IPS-18a (cell line): Measurements from ENCODE around the gene GNAZ.

Source experiments
- H3K27ac ChIP-seq: one replicate; pipeline ENCODE4 v1.5.1; 2013; ENCODE audit warnings: low read length
- H3K27me3 ChIP-seq: one replicate; pipeline ENCODE4 v1.6.1; 2013; ENCODE audit warnings: mild to moderate bottlenecking, low read length; ENCODE audit not compliant: control insufficient read depth, insufficient read depth
- H3K36me3 ChIP-seq: one replicate; pipeline ENCODE4 v1.6.1; 2013; ENCODE audit warnings: low read depth, low read length; ENCODE audit not compliant: control insufficient read depth
- H3K4me1 ChIP-seq: one replicate; pipeline ENCODE4 v1.6.1; 2013; ENCODE audit warnings: low read depth, low read length; ENCODE audit not compliant: control insufficient read depth
- H3K4me3 ChIP-seq: one replicate; pipeline ENCODE4 v1.5.1; 2013; ENCODE audit warnings: low read length
- H3K9ac ChIP-seq: one replicate; pipeline ENCODE4 v1.6.1; 2013; ENCODE audit warnings: mild to moderate bottlenecking, low read length, moderate library complexity
- H3K9me3 ChIP-seq: one replicate; pipeline ENCODE4 v1.6.1; 2013; ENCODE audit warnings: low read depth, low read length; ENCODE audit not compliant: control insufficient read depth

The GNAZ gene

GRCh38 chr22:23117275-23117674, 47.0 kb downstream of the GNAZ start:
- Histone ChIP-seq H3K27ac (no peak overlapping the region), H3K4me3 (no peak overlapping the region), H3K9me3 (no peaks in the 10 kb centered on the region), H3K27me3 (no peaks in the 10 kb centered on the region), H3K36me3 (no peaks in the 10 kb centered on the region), H3K4me1 (peaks cover 10% of the 10 kb centered on the region), H3K9ac (no peak overlapping the region)

DNA sequence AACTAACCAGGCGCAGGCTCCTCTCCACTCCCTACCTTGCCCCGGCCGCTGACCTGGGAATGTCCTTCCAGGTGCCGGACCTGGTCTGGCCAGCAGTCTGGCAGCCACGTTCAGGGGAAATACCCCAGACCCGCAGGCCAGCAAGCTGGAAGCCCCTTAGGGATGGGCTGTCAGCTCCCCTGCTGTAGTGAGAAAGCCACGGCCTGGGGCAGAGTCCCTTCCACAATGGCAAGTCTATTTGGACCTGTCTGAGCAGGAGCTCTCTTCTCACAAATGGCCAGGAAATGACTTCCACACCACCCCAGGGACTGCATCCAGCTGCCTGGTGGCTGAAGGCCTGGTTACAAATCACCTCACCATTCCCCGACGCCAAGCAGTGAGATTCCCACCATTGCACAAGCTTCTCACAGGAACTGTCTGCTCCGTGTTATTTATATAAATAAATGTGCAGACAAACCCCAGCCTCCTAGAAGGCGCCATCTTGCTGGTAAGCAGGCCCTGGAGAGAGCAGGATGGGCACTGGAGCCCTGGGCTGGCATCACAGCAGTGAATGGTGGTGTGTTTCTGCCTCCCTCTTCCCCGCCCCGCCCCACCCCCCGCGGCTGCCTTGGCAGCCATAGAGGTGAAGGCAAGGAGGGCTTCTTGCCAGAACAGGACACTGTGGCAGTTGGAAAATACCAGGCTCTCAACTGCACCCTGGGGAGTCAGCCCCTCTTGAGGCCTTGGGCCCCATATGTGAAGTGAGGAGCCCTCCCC, 47.8 kb downstream of the GNAZ start:
- Histone ChIP-seq H3K9me3 (no peaks in the 10 kb centered on the region), H3K9ac (no peak overlapping the region), H3K27ac (no peak overlapping the region), H3K4me3 (no peak overlapping the region), H3K36me3 (no peaks in the 10 kb centered on the region), H3K4me1 (peaks cover 10% of the 10 kb centered on the region), H3K27me3 (no peaks in the 10 kb centered on the region)

GRCh38 chr22:23118647-23119493, 48.6 kb downstream of the GNAZ start:
- peaks cover 10% of the 10 kb centered on the region for H3K4me1 ChIP-seq

DNA sequence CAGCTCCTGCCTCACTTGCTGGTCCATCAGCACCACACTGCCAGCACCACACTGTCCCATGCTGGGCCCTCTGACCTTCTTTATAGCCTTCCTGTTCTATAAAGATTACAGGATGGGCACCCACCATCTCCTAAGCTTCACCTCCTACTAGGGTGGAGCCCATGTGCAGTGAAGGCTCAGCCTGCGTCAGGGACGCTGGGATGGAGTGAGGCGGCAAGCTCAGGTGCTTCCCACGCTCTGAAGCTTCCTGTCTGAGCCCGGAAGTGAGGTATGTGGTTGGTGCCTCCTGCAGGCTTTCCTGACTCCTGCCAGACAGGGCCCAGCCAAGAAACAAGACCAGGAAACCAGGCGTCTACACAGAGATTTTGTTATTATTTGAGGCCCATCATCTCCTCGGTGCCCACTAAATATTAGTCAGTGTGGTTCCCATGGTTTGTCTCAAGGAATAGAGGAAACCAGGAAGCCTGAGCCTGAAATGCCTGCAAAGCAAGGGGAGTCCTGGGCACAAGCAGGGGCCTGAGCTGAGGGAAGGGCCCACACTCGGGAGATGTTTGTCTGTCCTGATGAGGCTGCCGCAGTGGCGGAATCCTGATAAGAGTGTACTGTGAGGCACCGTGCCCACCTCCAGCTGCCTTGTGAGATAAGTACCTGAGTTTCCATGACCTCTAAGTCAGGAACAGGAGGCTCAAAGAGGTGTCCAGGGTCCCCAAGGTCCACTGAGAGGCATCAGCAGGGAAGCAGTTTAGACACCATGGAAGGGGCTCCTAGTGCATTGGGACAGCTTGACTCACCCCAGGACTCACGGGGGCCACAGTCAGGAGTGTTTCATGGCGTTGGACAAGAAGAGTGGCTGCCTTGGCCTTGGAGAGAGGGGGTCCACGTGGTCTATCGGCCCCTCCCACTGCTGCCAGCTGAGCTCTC, 49.4 kb downstream of the GNAZ start:
- peaks cover 10% of the 10 kb centered on the region for H3K4me1 ChIP-seq
- H3K9me3 ChIP-seq = no peaks in the 10 kb centered on the region
- no peak overlapping the region for H3K27ac ChIP-seq
- H3K36me3 ChIP-seq = no peaks in the 10 kb centered on the region
- no peak overlapping the region for H3K4me3 ChIP-seq
- no peaks in the 10 kb centered on the region for H3K27me3 ChIP-seq
- no peak overlapping the region for H3K9ac ChIP-seq

More at GRCh38 chr22:23118647-23119493, 48.6 kb downstream of the GNAZ start:
- H3K9me3 ChIP-seq = no peaks in the 10 kb centered on the region
- no peaks in the 10 kb centered on the region for H3K36me3 ChIP-seq
- no peak overlapping the region for H3K27ac ChIP-seq
- H3K9ac ChIP-seq = no peak overlapping the region
- H3K27me3 ChIP-seq = no peaks in the 10 kb centered on the region
- no peak overlapping the region for H3K4me3 ChIP-seq

DNA sequence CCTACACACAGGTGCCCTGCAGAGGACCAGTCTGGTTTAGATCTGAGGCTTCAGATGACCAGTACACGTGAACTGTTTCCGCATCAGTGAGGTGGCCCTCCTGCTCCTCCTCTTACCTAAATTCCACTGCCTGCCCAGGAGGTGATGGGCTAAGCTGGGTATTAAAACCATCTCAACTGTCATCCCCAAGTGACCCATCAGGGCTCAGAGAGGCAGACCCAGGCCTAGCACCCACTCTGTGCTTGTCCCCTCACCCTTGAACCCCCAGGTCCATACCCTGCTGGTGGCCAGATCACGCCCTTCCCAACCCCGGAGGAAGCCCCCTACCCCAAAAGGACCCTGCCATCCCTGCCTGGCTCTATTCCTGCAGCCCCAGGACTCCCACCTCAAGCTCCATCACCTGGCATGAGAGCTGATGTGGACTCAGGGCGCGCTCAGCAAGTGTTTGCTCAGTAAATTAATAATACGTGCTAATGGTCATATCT, 50.1 kb downstream of the GNAZ start:
- H3K9ac ChIP-seq = no peak overlapping the region
- H3K4me1 ChIP-seq = peaks cover 10% of the 10 kb centered on the region
- H3K9me3 ChIP-seq = no peaks in the 10 kb centered on the region
- no peaks in the 10 kb centered on the region for H3K27me3 ChIP-seq
- H3K4me3 ChIP-seq = no peak overlapping the region
- no peak overlapping the region for H3K27ac ChIP-seq
- H3K36me3 ChIP-seq = no peaks in the 10 kb centered on the region

DNA sequence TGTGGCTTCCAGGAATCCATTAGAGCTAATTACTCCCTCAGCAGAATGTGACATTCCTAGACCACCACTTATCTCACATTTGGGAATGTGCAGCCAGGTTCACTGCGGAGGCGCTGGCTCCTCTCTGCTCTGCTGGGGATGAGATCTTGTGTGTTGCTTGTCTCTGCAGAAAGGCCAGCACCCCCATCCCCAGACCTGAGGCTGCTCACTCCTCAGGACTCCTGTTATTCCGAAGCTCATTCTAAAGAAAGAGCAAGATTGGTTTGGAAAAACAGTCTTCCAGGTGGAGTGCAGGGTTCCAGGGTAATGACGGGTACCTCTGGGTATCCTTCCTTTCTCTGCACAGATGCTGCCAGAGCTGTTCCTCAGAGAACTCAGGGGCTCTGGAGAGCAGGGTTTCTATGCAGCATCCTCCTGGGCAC, 50.7 kb downstream of the GNAZ start:
- no peaks in the 10 kb centered on the region for H3K27me3 ChIP-seq
- H3K4me1 ChIP-seq = peaks cover 9% of the 10 kb centered on the region
- no peak overlapping the region for H3K9ac ChIP-seq

GRCh38 chr22:23121424-23121823, 51.1 kb downstream of the GNAZ start:
- Histone ChIP-seq H3K9ac (no peak overlapping the region), H3K4me3 (no peak overlapping the region)

More for the DNA sequence above, 50.7 kb downstream of the GNAZ start:
- H3K4me3 ChIP-seq = no peak overlapping the region
- no peaks in the 10 kb centered on the region for H3K9me3 ChIP-seq
- no peak overlapping the region for H3K27ac ChIP-seq
- no peaks in the 10 kb centered on the region for H3K36me3 ChIP-seq

DNA sequence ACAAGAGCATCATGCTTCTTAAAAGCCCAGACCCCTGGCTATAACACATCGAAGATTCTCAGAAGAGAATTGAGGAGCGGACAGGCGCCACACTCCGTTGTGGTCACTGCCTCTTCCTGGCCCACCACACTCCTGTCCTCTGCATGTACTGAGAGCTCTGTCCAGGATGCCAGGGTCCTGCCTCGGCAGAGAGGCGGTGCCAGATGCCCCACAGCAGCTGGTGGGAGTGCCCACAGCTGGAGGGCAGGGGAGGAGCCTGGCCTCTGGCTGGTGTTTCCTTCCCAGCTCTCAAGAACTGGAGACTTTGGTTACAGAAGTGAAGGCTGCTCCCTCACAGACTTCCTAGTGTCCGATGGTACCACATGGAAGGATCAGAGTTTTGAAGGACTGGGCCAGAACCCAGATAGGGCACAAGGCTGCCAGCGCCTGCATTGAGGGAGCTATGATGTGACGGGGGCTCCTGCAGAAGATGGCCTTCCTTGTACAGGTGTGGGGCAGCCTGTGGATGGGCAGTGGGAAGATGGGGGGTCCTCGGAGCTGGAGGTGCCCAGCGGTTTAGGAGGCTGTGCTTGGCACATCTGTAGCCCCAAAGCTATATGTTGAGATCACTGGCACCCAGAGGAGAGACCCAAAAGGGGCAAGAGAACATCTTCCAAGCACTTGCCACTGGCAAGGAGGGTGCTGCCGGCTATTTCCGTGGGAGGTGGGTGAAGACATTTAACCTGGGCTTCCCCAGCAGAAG, 52.1 kb downstream of the GNAZ start:
- H3K4me3 ChIP-seq = no peak overlapping the region
- H3K9ac ChIP-seq = no peak overlapping the region
- H3K4me1 ChIP-seq = no peaks in the 10 kb centered on the region
- H3K36me3 ChIP-seq = no peaks in the 10 kb centered on the region
- H3K27me3 ChIP-seq = no peaks in the 10 kb centered on the region
- no peak overlapping the region for H3K27ac ChIP-seq
- H3K9me3 ChIP-seq = no peaks in the 10 kb centered on the region

More at GRCh38 chr22:23121424-23121823, 51.1 kb downstream of the GNAZ start:
- Histone ChIP-seq H3K4me1 (peaks cover 5% of the 10 kb centered on the region), H3K9me3 (no peaks in the 10 kb centered on the region), H3K27ac (no peak overlapping the region), H3K27me3 (no peaks in the 10 kb centered on the region), H3K36me3 (no peaks in the 10 kb centered on the region)

DNA sequence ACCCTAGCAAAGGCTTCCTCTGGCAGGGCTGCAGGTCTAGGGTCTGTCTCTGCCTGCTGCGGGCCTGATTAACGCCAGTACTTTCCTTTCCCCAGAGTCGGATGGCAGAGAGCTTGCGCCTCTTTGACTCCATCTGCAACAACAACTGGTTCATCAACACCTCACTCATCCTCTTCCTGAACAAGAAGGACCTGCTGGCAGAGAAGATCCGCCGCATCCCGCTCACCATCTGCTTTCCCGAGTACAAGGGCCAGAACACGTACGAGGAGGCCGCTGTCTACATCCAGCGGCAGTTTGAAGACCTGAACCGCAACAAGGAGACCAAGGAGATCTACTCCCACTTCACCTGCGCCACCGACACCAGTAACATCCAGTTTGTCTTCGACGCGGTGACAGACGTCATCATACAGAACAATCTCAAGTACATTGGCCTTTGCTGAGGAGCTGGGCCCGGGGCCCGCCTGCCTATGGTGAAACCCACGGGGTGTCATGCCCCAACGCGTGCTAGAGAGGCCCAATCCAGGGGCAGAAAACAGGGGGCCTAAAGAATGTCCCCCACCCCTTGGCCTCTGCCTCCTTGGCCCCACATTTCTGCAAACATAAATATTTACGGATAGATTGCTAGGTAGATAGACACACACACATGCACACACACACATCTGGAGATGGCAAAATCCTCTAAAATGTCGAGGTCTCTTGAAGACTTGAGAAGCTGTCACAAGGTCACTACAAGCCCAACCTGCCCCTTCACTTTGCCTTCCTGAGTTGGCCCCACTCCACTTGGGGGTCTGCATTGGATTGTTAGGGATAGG, 52.9 kb downstream of the GNAZ start:
- Histone ChIP-seq H3K27ac (no peak overlapping the region), H3K4me3 (no peak overlapping the region), H3K9me3 (no peaks in the 10 kb centered on the region), H3K36me3 (no peaks in the 10 kb centered on the region), H3K9ac (no peak overlapping the region), H3K4me1 (no peaks in the 10 kb centered on the region), H3K27me3 (no peaks in the 10 kb centered on the region)

- Histone ChIP-seq H3K36me3 (no peaks in the 10 kb centered on the region), H3K27me3 (no peaks in the 10 kb centered on the region), H3K4me3 (no peak overlapping the region), H3K27ac (no peak overlapping the region), H3K9me3 (no peaks in the 10 kb centered on the region), H3K9ac (no peak overlapping the region), H3K4me1 (no peaks in the 10 kb centered on the region)
These were observed 53.5 kb downstream of the GNAZ start for GRCh38 chr22:23123804-23124254.
